ENCODE data around the gene LORICRIN.

The LORICRIN gene

DNA sequence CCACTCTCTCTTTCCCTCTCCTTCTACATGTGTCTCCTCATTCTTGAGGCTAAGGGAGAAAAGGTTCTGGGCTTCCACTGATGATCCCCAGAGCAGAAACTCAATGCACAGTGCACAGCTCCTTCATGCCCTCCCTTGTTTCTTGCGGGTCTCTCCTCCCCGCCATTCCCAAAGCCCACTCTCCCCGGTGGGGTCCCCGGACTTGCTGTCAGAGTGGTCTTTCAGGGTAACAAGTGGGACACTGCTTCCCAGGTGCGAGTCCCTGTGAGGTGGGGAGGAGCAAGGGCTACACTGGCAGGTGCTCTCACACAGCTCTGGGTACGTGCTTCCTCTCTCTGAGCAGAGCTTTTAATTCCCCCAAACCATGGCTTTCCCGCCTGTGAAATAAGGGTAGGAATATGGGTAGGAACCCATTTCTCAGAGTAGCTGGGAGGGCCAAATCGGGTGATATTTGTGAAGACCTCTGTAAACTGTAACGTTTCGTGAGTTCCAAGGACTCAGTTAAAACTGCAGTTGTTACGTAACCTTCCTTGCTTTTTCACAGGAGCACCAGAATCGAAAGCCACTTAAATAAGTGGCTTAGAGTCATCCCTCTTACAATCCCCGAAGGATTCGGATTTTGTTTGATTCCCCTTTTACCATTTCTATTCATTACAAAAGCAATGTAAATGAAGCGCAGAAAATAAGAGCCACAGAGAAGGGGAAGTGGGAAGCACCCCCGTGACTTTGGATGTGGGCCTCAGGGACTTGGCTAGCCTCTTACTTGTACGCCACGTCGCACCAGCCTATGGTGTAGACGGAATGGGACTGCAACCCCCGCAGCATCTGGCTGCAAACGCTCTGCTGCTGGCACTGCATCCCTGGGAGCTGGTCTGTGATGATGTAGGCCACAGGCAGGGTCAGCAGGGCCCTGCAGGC, 47.1 kb downstream of the LORICRIN start:
- no peaks in the 10 kb centered on the region for H3K9me3 ChIP-seq (ENCODE audit: control insufficient read depth, insufficient read depth, low read length)

GRCh38 chr1:153307221-153307600, 47.7 kb downstream of the LORICRIN start:
- Histone ChIP-seq H3K9me3 (ENCODE audit: control insufficient read depth, insufficient read depth, low read length) (no peaks in the 10 kb centered on the region), H3K4me1 (ENCODE audit: insufficient read depth, low read length) (no peaks in the 10 kb centered on the region; the same call in 1 of the 2 replicates), H3K36me3 (ENCODE audit: insufficient read depth, low read length) (no peaks in the 10 kb centered on the region), H3K9ac (ENCODE audit: low read depth, low read length) (no peak overlapping the region)

More for the DNA sequence above, 47.1 kb downstream of the LORICRIN start:
- Histone ChIP-seq H3K36me3 (ENCODE audit: insufficient read depth, low read length) (no peaks in the 10 kb centered on the region), H3K4me1 (ENCODE audit: insufficient read depth, low read length) (no peaks in the 10 kb centered on the region; the same call in 1 of the 2 replicates), H3K9ac (ENCODE audit: low read depth, low read length) (no peak overlapping the region)

DNA sequence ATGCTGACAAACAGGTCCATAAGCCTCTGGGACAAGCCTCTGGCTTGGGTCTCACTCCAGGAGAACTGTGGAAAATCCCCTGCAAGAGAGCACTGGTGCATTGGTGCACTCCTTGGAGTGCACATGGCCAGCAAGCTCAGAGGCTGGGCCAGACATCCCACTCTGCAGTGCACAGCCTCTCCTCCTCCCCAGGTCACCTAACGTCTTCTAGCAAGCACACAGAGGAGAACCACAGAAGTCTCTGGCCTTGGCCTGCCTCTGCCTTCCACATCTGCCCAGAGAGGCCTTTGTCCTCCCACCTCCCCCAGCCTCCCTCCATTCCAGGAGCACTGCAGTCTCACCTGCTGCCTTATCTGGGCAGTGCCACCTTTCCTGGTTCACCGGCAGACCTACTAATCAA, 49.1 kb downstream of the LORICRIN start:
- no peak overlapping the region for H3K9ac ChIP-seq (ENCODE audit: low read depth, low read length)
- H3K9me3 ChIP-seq (ENCODE audit: control insufficient read depth, insufficient read depth, low read length): no peaks in the 10 kb centered on the region
- H3K36me3 ChIP-seq (ENCODE audit: insufficient read depth, low read length): no peaks in the 10 kb centered on the region
- H3K4me1 ChIP-seq (ENCODE audit: insufficient read depth, low read length): no peaks in the 10 kb centered on the region; the same call in 1 of the 2 replicates

DNA sequence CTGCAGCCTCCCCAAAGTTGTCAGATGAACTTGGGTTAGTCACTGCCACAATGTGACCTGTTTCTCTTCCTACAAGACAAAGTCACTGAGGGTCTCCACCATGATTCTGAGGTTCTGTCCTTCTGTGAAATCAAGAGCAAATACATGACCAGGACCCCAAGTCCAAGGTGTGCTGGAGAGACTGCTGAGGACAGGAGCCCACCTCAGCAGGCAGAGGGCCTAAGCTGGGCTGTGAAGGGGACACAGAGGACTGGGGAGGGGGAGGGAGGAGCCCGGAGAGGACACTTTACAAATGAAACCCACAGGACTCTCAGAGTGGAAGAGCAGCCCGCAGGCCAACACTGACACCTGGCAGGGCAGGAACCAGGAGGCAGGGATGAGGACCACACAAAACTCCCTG, 50.0 kb downstream of the LORICRIN start:
- H3K9ac ChIP-seq (ENCODE audit: low read depth, low read length): no peak overlapping the region
- H3K9me3 ChIP-seq (ENCODE audit: control insufficient read depth, insufficient read depth, low read length): no peaks in the 10 kb centered on the region
- no peaks in the 10 kb centered on the region; the same call in 1 of the 2 replicates for H3K4me1 ChIP-seq (ENCODE audit: insufficient read depth, low read length)
- no peaks in the 10 kb centered on the region for H3K36me3 ChIP-seq (ENCODE audit: insufficient read depth, low read length)

DNA sequence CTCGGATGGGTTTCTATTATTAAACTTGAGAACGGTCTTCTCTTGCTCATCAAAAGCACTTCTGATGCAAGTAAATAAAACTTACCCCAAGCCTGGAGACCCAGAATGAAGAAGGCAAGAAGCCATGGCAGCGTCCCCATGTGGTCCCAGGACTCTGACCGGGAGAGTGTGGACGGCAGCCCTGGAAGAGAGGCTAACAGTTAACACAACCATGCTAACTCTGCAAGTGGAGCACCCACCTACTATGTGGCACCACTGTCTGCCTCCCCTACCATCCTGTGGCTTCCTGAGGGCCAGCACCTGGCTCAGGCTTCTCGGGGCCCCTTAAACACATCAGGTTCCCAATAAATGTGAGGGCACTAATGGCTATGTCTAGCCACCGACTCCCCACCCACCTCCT, 51.0 kb downstream of the LORICRIN start:
- Histone ChIP-seq H3K9ac (ENCODE audit: low read depth, low read length) (no peak overlapping the region), H3K4me1 (ENCODE audit: insufficient read depth, low read length) (no peaks in the 10 kb centered on the region; the same call in 1 of the 2 replicates), H3K36me3 (ENCODE audit: insufficient read depth, low read length) (no peaks in the 10 kb centered on the region)

More for the DNA sequence above, 51.0 kb downstream of the LORICRIN start:
- H3K9me3 ChIP-seq (ENCODE audit: control insufficient read depth, insufficient read depth, low read length): no peaks in the 10 kb centered on the region
